Measurements from ENCODE around the gene STAC3.
A peak's percentile ranks its signal among the peaks of the same experiment; 100 is the strongest.

STAC3 gene

GRCh38 chr12:57210461-57210860 is 40.5 kb downstream of the STAC3 start:
- DNase-seq, result no peak

DNA sequence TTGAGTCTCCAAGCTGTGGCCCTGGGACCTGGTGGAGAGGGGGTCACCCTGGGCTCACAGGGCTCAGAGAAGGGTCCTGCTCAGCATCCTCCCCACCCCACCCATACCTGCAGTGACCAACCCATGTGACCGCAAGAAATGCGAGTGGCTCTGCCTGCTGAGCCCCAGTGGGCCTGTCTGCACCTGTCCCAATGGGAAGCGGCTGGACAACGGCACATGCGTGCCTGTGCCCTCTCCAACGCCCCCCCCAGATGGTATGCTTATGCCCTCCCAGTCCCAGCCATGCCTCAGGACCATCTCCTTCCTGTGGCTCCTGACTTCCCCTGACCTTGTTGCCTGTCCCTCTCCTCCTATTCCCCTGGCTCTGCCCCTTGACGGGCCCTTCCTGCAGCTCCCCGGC is 41.1 kb downstream of the STAC3 start:
- no peak for DNase-seq

GRCh38 chr12:57208631-57209282 is 42.2 kb downstream of the STAC3 start:
- DNase-seq, result no peak

DNA sequence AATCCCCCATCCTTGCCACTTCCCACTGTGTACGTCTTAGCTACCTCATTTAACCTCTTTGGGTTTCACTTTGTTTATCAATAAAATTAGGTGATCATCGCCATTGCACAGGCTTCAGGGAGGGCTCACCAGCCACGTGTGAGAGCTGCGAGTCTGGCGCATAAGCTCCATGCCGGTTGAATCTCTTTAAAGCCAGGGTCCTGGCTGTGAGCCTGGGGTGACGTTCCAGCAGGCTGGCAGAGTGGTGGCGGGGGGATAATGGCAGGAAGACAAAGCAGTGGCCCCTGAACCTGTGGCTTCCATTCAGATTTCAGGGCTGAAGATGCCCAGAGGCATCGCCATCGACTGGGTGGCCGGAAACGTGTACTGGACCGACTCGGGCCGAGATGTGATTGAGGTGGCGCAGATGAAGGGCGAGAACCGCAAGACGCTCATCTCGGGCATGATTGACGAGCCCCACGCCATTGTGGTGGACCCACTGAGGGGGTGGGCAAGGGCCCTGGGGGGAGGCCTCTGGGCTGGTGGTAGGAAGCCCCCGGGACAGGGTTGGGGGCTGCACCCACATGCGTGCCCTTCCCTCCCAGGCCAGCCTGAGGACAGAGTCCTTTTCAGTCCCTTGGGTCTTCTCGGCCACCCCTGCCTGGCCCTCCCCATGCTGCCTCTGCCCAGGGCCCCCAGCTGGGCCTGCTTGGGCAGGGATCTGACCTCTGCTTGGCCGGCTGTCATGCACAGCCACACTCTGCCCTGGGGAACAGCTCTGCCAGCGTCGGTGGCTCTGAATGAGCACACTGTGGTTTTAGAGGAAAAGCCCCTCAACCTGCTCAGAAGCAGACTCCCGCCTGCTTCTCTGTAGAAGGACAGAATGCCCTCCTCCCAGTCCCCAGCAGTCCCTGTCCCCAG is 43.0 kb downstream of the STAC3 start:
- no peak for DNase-seq

DNA sequence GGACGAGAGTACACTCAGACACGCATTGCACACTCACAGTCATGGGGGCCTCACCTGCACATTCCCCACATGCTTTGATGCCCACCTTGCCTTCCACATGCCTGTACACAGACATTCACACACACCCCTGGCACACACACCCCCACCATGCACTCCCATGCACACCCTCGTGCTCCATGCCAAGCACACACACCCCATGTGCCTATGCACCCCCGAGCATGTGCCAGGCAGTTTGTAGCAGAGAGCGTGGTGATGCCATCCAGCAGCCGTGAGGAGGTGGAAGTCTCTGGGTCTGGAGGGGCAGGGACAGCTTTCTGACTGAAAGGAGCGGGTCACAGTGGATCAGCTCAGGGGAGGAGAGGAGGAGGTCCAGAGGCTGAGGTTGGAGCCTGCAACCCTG is 45.1 kb downstream of the STAC3 start:
- no peak for DNase-seq

DNA sequence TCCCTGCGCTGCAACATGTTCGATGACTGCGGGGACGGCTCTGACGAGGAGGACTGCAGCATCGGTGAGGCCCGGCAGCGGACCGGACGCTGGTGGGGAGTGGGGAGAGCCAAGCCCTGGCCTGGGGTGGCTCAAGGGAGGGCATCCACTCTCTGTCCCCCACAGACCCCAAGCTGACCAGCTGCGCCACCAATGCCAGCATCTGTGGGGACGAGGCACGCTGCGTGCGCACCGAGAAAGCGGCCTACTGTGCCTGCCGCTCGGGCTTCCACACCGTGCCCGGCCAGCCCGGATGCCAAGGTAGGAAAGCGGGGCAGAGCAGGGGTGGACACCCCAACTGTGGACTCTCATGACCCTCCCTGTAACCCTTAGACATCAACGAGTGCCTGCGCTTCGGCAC is 45.8 kb downstream of the STAC3 start:
- no peak for DNase-seq

- DNase-seq, result no peak
Observed at GRCh38 chr12:57204454-57204853, 46.5 kb downstream of the STAC3 start.

DNA sequence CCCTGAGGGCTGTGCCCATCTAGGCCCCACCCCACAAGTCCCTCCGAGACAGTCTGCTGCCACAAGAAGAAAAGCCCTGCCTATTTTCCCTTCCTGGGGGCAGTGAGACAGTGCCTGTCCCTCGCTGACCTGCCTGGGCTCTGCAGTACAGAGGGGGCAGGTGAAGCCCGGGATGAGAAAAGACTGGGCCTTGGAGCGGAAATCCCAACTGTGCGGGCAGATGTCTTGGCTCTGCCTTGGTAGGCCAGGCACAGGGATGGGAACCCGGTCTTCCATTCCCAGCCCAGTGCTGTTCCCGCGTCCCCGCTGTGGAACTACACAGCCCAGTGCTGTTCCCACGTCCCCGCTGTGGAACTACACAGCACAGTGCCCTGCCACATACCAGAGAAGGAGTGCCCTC is 47.2 kb downstream of the STAC3 start:
- no peak for DNase-seq

DNA sequence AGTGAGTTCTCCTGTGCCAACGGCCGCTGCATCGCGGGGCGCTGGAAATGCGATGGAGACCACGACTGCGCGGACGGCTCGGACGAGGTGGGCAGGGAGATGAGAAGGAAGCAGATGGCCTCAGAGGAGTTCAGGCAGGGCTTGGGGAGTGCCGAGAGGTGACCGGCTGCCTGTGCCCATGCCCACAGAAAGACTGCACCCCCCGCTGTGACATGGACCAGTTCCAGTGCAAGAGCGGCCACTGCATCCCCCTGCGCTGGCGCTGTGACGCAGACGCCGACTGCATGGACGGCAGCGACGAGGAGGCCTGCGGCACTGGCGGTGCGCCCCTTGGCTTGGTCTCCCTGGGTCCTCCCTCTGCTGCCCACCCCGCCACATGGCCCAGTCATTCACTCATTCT is 47.8 kb downstream of the STAC3 start:
- DNase-seq, result no peak

DNA sequence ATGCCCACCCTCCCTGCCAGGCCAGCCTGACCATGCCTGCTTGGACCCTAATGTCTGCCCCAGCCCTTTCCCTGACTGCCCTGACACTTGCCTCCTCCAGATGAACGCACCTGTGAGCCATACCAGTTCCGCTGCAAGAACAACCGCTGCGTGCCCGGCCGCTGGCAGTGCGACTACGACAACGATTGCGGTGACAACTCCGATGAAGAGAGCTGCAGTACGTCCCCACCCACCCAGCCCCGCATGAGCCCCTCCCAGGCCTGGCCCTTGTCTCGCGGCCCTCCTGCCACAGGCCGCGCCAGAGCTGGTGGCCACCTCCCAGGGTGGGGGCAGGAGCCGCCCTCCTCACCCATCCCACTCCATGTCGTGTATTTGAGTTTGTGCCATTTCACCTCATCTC is 48.7 kb downstream of the STAC3 start:
- DNase-seq, result no peak

- DNase-seq, result no peak
Observed at GRCh38 chr12:57201631-57202030, 49.4 kb downstream of the STAC3 start.

DNA sequence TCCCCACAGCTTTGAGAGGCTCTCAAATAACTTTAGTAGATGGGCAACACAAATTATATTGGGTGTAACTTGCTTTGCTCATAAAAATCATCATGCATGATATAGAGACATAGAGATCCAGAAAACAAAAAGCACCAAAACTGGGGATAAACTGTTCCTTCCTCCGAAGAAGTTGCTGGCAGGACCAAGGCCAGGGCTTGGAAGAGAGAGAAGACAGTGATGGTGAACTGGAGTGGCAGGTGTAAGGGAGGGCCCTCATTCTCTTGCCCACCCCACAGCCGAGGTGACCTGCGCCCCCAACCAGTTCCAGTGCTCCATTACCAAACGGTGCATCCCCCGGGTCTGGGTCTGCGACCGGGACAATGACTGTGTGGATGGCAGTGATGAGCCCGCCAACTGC is 49.8 kb downstream of the STAC3 start:
- DNase-seq, result no peak

DNA sequence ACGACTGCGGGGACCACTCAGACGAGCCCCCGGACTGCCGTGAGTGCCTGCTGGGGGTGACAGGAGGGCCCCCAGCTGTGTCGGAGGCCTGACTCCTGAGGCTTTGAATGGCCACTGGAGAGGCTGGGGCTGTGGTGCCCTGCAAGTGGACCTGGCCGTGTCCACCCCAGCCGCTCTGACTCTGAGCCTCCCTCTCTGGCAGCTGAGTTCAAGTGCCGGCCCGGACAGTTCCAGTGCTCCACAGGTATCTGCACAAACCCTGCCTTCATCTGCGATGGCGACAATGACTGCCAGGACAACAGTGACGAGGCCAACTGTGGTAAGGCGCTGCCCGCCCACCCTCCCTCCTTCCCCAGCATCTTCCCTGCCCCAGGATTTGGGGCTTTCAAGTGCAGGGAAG is 50.5 kb downstream of the STAC3 start:
- no peak for DNase-seq

- DNase-seq, result no peak
Observed at GRCh38 chr12:57199191-57199590, 51.8 kb downstream of the STAC3 start.

DNA sequence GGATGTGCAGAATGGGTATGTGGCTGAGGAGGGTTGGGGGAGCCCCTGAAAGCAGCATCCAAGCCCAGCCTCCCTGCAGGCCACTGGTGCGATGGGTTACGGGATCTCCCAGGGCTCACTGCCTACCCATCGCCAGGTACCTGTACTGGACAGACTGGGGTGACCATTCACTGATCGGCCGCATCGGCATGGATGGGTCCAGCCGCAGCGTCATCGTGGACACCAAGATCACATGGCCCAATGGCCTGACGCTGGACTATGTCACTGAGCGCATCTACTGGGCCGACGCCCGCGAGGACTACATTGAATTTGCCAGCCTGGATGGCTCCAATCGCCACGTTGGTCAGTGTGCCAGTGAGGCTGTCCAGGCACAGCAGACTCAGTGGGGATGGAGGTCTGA is 52.7 kb downstream of the STAC3 start:
- no peak for DNase-seq

GRCh38 chr12:57196956-57197355 is 54.0 kb downstream of the STAC3 start:
- DNase-seq, result no peak

DNA sequence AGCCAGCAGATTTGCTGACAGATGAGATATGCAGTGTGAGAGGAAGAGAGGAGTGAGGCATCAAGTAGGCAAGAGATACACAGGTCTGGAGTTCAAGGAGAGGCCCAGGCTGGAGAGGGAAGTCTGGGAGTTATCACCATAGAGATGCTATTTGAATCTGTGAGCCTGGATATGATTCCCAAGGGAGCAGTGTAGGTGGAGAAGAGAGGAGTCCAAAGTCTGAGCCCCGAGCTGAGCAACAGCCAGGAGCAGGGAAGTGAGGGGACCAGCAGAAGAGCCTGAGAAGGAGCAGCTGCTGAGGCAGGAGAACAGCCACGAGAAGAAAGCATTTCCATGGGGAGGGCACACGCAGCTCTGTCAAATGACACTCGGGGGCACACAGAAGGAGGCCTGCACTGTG is 54.5 kb downstream of the STAC3 start:
- DNase-seq, result no peak

DNA sequence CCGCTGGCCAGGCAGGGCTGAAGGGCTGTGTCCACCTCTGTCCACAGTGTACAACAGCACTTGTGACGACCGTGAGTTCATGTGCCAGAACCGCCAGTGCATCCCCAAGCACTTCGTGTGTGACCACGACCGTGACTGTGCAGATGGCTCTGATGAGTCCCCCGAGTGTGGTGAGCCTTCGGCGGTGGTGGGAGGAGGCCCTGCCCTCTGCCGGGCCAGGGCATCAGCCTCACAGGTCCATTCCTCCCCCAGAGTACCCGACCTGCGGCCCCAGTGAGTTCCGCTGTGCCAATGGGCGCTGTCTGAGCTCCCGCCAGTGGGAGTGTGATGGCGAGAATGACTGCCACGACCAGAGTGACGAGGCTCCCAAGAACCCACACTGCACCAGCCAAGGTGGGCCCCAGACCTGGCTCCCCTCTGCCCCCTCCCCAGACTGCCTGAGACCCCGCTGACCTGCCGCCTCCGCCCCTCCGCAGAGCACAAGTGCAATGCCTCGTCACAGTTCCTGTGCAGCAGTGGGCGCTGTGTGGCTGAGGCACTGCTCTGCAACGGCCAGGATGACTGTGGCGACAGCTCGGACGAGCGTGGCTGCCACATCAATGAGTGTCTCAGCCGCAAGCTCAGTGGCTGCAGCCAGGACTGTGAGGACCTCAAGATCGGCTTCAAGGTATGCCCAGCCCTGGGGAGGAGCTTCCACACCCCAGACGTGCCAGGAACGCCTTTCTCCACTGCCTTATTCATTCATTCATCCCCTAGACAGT is 55.2 kb downstream of the STAC3 start:
- DNase-seq, result peak; percentile 52

DNA sequence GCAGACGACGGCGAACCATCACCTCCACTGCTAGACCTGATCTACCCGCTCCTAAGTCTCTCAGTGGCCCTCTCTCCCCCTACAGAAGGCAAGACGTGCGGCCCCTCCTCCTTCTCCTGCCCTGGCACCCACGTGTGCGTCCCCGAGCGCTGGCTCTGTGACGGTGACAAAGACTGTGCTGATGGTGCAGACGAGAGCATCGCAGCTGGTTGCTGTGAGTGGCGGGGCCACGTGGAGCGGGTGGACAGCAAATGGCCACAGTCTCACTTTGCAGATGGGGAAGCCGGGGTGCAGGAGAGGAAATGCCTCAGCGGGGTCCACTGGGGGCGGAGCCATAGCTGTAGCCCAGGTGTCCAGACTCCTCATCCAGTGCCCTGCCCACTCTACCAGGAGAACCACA is 55.8 kb downstream of the STAC3 start:
- DNase-seq, result no peak

DNA sequence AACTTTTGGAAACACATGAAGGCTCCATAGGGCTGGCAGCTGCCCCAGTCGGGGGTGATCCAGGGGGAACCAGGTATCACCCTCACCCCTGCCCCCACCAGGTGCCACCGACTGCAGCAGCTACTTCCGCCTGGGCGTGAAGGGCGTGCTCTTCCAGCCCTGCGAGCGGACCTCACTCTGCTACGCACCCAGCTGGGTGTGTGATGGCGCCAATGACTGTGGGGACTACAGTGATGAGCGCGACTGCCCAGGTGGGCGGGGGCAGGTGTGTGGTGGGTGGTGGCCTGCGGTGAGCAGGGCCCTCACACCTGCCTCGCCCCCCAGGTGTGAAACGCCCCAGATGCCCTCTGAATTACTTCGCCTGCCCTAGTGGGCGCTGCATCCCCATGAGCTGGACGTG is 56.7 kb downstream of the STAC3 start:
- DNase-seq, result no peak

GRCh38 chr12:57193706-57194245 is 57.2 kb downstream of the STAC3 start:
- DNase-seq, result no peak
